PFSK-1 (cell line): ENCODE data around the gene VWF.

Experiments used
- FOXP2 ChIP-seq: optimal IDR thresholded peaks from 2 replicates; pipeline ENCODE3; 2011; ENCODE audit warnings: borderline replicate concordance, control low read depth, inconsistent platforms; ENCODE audit not compliant: insufficient read depth; ENCODE audit errors: extremely low read length, extremely low read depth
- POLR2AphosphoS5 ChIP-seq: IDR thresholded peaks from 2 replicates; pipeline ENCODE4 v1.6.1; 2012; ENCODE audit warnings: low read depth, mild to moderate bottlenecking, control low read depth, low read length, moderate library complexity
- SIN3A ChIP-seq: IDR thresholded peaks from 2 replicates; pipeline ENCODE4 v1.6.1; 2012; ENCODE audit warnings: mild to moderate bottlenecking, low read length, moderate library complexity, borderline replicate concordance; ENCODE audit not compliant: insufficient read depth
- TAF1 ChIP-seq: IDR thresholded peaks from 2 replicates; pipeline ENCODE4 v1.6.1; 2012; ENCODE audit warnings: low read length, control low read depth, borderline replicate concordance; ENCODE audit not compliant: insufficient read depth
- TF ChIP-seq, protein P1 (sequence below), 2 experiments: IDR thresholded peaks; 2 replicates each; pipeline versions ENCODE4 v1.6.1 to v1.8.0; 2011 to 2012; ENCODE audit warnings: low read depth in 2 of 2, low read length in 2 of 2, control low read depth in 1 of 2, inconsistent platforms in 1 of 2, mild to moderate bottlenecking in 1 of 2, moderate library complexity in 1 of 2; ENCODE audit not compliant: insufficient read depth in 1 of 2

DNA sequence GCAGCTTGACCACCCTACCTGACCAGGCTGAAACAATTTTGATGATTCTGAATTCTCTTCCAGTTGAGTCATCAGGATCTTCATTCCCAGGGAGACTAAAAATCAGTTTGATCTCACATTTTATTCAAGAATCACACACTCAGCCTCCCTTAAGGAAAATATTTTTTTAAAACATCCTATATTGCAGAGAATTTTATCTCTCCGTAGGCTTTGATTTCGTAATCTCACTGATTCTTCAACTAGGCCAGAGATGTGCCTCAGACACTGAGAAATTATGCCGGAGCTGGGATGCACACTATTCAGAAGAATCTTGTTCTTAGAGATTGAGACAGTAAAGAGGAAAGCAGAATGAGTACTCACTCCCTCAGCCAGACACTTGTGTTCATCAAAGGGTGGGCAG lies 172.4 kb downstream of the VWF start:
- TF ChIP-seq POLR2AphosphoS5 = no peak
- TF ChIP-seq, protein P1, sequence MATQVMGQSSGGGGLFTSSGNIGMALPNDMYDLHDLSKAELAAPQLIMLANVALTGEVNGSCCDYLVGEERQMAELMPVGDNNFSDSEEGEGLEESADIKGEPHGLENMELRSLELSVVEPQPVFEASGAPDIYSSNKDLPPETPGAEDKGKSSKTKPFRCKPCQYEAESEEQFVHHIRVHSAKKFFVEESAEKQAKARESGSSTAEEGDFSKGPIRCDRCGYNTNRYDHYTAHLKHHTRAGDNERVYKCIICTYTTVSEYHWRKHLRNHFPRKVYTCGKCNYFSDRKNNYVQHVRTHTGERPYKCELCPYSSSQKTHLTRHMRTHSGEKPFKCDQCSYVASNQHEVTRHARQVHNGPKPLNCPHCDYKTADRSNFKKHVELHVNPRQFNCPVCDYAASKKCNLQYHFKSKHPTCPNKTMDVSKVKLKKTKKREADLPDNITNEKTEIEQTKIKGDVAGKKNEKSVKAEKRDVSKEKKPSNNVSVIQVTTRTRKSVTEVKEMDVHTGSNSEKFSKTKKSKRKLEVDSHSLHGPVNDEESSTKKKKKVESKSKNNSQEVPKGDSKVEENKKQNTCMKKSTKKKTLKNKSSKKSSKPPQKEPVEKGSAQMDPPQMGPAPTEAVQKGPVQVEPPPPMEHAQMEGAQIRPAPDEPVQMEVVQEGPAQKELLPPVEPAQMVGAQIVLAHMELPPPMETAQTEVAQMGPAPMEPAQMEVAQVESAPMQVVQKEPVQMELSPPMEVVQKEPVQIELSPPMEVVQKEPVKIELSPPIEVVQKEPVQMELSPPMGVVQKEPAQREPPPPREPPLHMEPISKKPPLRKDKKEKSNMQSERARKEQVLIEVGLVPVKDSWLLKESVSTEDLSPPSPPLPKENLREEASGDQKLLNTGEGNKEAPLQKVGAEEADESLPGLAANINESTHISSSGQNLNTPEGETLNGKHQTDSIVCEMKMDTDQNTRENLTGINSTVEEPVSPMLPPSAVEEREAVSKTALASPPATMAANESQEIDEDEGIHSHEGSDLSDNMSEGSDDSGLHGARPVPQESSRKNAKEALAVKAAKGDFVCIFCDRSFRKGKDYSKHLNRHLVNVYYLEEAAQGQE (IDR thresholded peaks at IDR 0.05; ENCODE audit: insufficient read depth in 1 of 2, low read depth in 2 of 2, low read length in 2 of 2) = no peak
- no peak for TF ChIP-seq FOXP2
- TF ChIP-seq SIN3A = no peak
- no peak for TF ChIP-seq TAF1
